Sigmoid colon (tissue), 7 donors: ENCODE results near the gene CIAO3. TPM values are rescaled to one million over a fixed set of nuclear protein-coding genes. Genes with fewer than 3 reads are reported as not detected.
A peak's percentile ranks its signal among the peaks of the same experiment; 100 is the strongest.

Experiments
- DNase-seq: peaks from one replicate; pipeline ENCODE4 v3.0.0-alpha.2; 2019
- H3K27ac ChIP-seq, 4 donors: fragments of 200-600 bp; sonication (generic); one replicate each; pipeline ENCODE4 v1.5.1; 2016 to 2019; ENCODE audit warnings: mild to moderate bottlenecking in 1 of 4
- H3K27me3 ChIP-seq, 3 donors: fragments of 200-600 bp; sonication (generic); one replicate each; pipeline ENCODE4 v1.5.1; 2019; ENCODE audit warnings: mild to moderate bottlenecking in 1 of 3
- H3K36me3 ChIP-seq, 4 donors: fragments of 200-600 bp; sonication (generic); one replicate each; pipeline ENCODE4 v1.5.1; 2016 to 2019
- H3K4me1 ChIP-seq, 4 donors: fragments of 200-600 bp; sonication (generic); one replicate each; pipeline ENCODE4 v1.5.1; 2017 to 2019
- H3K4me3 ChIP-seq, 4 donors: fragments of 200-600 bp; sonication (generic); one replicate each; pipeline ENCODE4 v1.5.1; 2017 to 2019; ENCODE audit warnings: mild to moderate bottlenecking in 2 of 4, moderate library complexity in 1 of 4
- H3K9me3 ChIP-seq, 4 donors: fragments of 200-600 bp in 3 of 4; sonication (generic) in 3 of 4; one replicate each; pipeline versions ENCODE4 v1.5.1 to v1.6.1; 2013 to 2019
- CTCF ChIP-seq, 4 experiments: fragments of 450-650 bp in 3 of 4; fragments of 200-600 bp in 1 of 4; IDR thresholded peaks; one replicate each; pipeline ENCODE4 v1.5.1; 2016 to 2019; ENCODE audit warnings: antibody characterized with exemption in 4 of 4, mild to moderate bottlenecking in 3 of 4, moderate library complexity in 2 of 4
- EP300 ChIP-seq, 4 donors: sonication (generic); formaldehyde crosslinking; IDR thresholded peaks; one replicate each; pipeline ENCODE4 v1.6.1; 2017; ENCODE audit warnings: antibody characterized with exemption in 4 of 4
- POLR2A ChIP-seq, 2 donors: fragments of 450-650 bp; IDR thresholded peaks; one replicate each; pipeline ENCODE4 v1.6.1; 2016; ENCODE audit warnings: antibody characterized with exemption in 2 of 2, mild to moderate bottlenecking in 2 of 2, moderate library complexity in 2 of 2
- POLR2AphosphoS5 ChIP-seq, 4 donors: sonication (generic); formaldehyde crosslinking; IDR thresholded peaks; one replicate each; pipeline ENCODE4 v1.6.1; 2017; ENCODE audit warnings: antibody characterized with exemption in 4 of 4
- WGBS, 2 donors: extraction: QIAGEN DNeasy Blood & Tissue Kit; methylation state at CpG; one replicate each; pipeline ENCODE4 v1.1.7; 2013; 5-methylcytosine and 5-hydroxymethylcytosine counted together
- intact Hi-C: fragments of 100-400 bp; cut with DNase I; formaldehyde crosslinking; loops from one replicate; pipeline ENCODE4 v1.15.1; 2023
- polyA plus RNA-seq, 3 donors: library from polyadenylated mRNA; stranded (reverse); fragments of 200-250 nt; gene quantifications; one replicate each; pipeline ENCODE4 v1.2.3, GENCODE V29; 2013
- total RNA-seq, 4 donors: library from RNA; depleted of rRNA; stranded (reverse); fragments of >200 nt; gene quantifications; one replicate each; pipeline ENCODE4 v1.1.0, GENCODE V29; 2016
- donor health status: healthy with polysubstance abuse.
- donor health status: Bipolar disorder and iron deficiency.
- donor health status: healthy.

CIAO3 gene
- total and polyA plus RNA-seq, 7 donors, result 18.6 to 51.0 (median 25.4) TPM

- Histone ChIP-seq H3K27me3 (peaks cover 0 to 2% (median 0%) of the 10 kb centered on the region in 3 donors), H3K9me3 (no peaks in the 10 kb centered on the region), H3K36me3 (peaks cover 15 to 38% (median 23%) of the 10 kb centered on the region in 4 donors), H3K27ac (peak overlapping the region; percentile 69 to 75 (median 72)), H3K4me3 (peak overlapping the region; percentile 79 to 92 (median 88)), H3K4me1 (peaks cover 0 to 18% (median 15%) of the 10 kb centered on the region in 4 donors)
- no peak for TF ChIP-seq CTCF (IDR thresholded peaks at IDR 0.05)
- intact Hi-C loops, result loop anchor here (1.0 to 2.0 kb wide), 2 partner anchors 20 to 29 kb away; partner anchors contain the start of gene ANTKMT
- 0% methylated on average over 22 of the region's 22 CpGs for WGBS, 2 donors
- DNase-seq, result no peak
Measured at GRCh38 chr16:740459-740763, 386 bp downstream of the CIAO3 start.

GRCh38 chr16:739560-740458, 988 bp downstream of the CIAO3 start:
- no peak for DNase-seq
- peak overlapping the region in 2 of 4 donors; percentile 69 to 72 for H3K27ac ChIP-seq
- 31 to 48% methylated on average over 38 of the region's 38 CpGs for WGBS, 2 donors
- H3K36me3 ChIP-seq, result peaks cover 21 to 42% (median 24%) of the 10 kb centered on the region in 4 donors
- H3K27me3 ChIP-seq, result no peaks in the 10 kb centered on the region
- no peak for TF ChIP-seq EP300 (IDR thresholded peaks at IDR 0.05)
- TF ChIP-seq POLR2AphosphoS5 (IDR thresholded peaks at IDR 0.05), result no peak
- TF ChIP-seq CTCF (IDR thresholded peaks at IDR 0.05), result no peak
- H3K4me1 ChIP-seq, result peaks cover 0 to 18% (median 15%) of the 10 kb centered on the region in 4 donors
- intact Hi-C loops, result loop anchor here (1.0 to 2.0 kb wide), 2 partner anchors 19 to 29 kb away; partner anchors contain the start of gene ANTKMT
- H3K9me3 ChIP-seq, result no peaks in the 10 kb centered on the region
- peak overlapping the region; percentile 79 to 92 (median 88) for H3K4me3 ChIP-seq

- H3K9me3 ChIP-seq, result no peaks in the 10 kb centered on the region
- H3K27ac ChIP-seq, result no peak overlapping the region
- no peak overlapping the region for H3K4me3 ChIP-seq
- peaks cover 0 to 18% (median 15%) of the 10 kb centered on the region in 4 donors for H3K4me1 ChIP-seq
- DNase-seq, result no peak
- intact Hi-C loops, result no loop called here
- peaks cover 28 to 70% (median 37%) of the 10 kb centered on the region in 4 donors for H3K36me3 ChIP-seq
- TF ChIP-seq POLR2A (IDR thresholded peaks at IDR 0.05) (no peak), EP300 (IDR thresholded peaks at IDR 0.05) (no peak), CTCF (IDR thresholded peaks at IDR 0.05) (no peak), POLR2AphosphoS5 (IDR thresholded peaks at IDR 0.05) (no peak)
- 97% methylated on average over 29 of the region's 29 CpGs for WGBS, 2 donors
- no peaks in the 10 kb centered on the region for H3K27me3 ChIP-seq
Measured at GRCh38 chr16:736936-737481, 3.8 kb downstream of the CIAO3 start.

GRCh38 chr16:735982-736453, 4.8 kb downstream of the CIAO3 start:
- no peak for DNase-seq
- no peak overlapping the region for H3K4me3 ChIP-seq
- intact Hi-C loops, result no loop called here
- H3K9me3 ChIP-seq, result no peaks in the 10 kb centered on the region
- peaks cover 28 to 76% (median 37%) of the 10 kb centered on the region in 4 donors for H3K36me3 ChIP-seq
- no peaks in the 10 kb centered on the region for H3K27me3 ChIP-seq
- no peak overlapping the region for H3K27ac ChIP-seq
- H3K4me1 ChIP-seq, result peaks cover 0 to 14% (median 10%) of the 10 kb centered on the region in 4 donors
- 88 to 91% methylated on average over 13 of the region's 13 CpGs for WGBS, 2 donors
- TF ChIP-seq CTCF (IDR thresholded peaks at IDR 0.05) (no peak), POLR2A (IDR thresholded peaks at IDR 0.05) (no peak), POLR2AphosphoS5 (IDR thresholded peaks at IDR 0.05) (no peak), EP300 (IDR thresholded peaks at IDR 0.05) (no peak)
